ENCODE measurements around the gene TOP3B.
A peak's percentile ranks its signal among the peaks of the same experiment; 100 is the strongest.

TOP3B gene

GRCh38 chr22:21984793-21985192 is 2.2 kb upstream of the TOP3B start:
- Histone ChIP-seq H3K4me1 (peaks cover 20% of the 10 kb centered on the region), H3K27me3 (no peaks in the 10 kb centered on the region), H3K36me3 (peaks cover 13% of the 10 kb centered on the region), H3K9me3 (no peaks in the 10 kb centered on the region), H3K9ac (no peak overlapping the region), H3K4me2 (no peak overlapping the region), H3K27ac (no peak overlapping the region), H3K4me3 (no peak overlapping the region), H4K20me1 (peaks cover 23% of the 10 kb centered on the region; the same call in 1 of the 2 replicates)
- no peak for TF ChIP-seq Cebpa-rat (IDR thresholded peaks at IDR 0.05)

GRCh38 chr22:21981874-21982273 is 713 bp downstream of the TOP3B start:
- H3K4me2 ChIP-seq: peak overlapping the region; percentile 99
- H4K20me1 ChIP-seq: peaks cover 48% of the 10 kb centered on the region; the same call in 1 of the 2 replicates
- no peaks in the 10 kb centered on the region for H3K27me3 ChIP-seq
- H3K4me3 ChIP-seq: peak overlapping the region; percentile 100
- no peak for TF ChIP-seq Cebpa-rat (IDR thresholded peaks at IDR 0.05)
- peaks cover 33% of the 10 kb centered on the region for H3K36me3 ChIP-seq
- H3K27ac ChIP-seq: peak overlapping the region; percentile 95
- H3K9ac ChIP-seq: peak overlapping the region; percentile 97
- H3K9me3 ChIP-seq: no peaks in the 10 kb centered on the region
- H3K4me1 ChIP-seq: peaks cover 20% of the 10 kb centered on the region

GRCh38 chr22:21980547-21980946 is 2.0 kb downstream of the TOP3B start:
- TF ChIP-seq Cebpa-rat (IDR thresholded peaks at IDR 0.05): no peak
- Histone ChIP-seq H3K9me3 (no peaks in the 10 kb centered on the region), H3K4me1 (peaks cover 20% of the 10 kb centered on the region), H3K36me3 (peaks cover 43% of the 10 kb centered on the region), H3K4me2 (peak overlapping the region; percentile 99; the same call in 1 of the 2 replicates), H4K20me1 (peaks cover 59% of the 10 kb centered on the region; the same call in 1 of the 2 replicates), H3K27ac (no peak overlapping the region), H3K9ac (no peak overlapping the region; the same call in 1 of the 2 replicates), H3K27me3 (no peaks in the 10 kb centered on the region), H3K4me3 (no peak overlapping the region)

GRCh38 chr22:21978564-21979386 is 3.8 kb downstream of the TOP3B start:
- no peak overlapping the region for H3K27ac ChIP-seq
- H3K9me3 ChIP-seq: no peaks in the 10 kb centered on the region
- H3K36me3 ChIP-seq: peaks cover 61% of the 10 kb centered on the region
- H3K4me2 ChIP-seq: no peak overlapping the region
- H3K9ac ChIP-seq: no peak overlapping the region
- peaks cover 20% of the 10 kb centered on the region for H3K4me1 ChIP-seq
- no peak overlapping the region for H3K4me3 ChIP-seq
- no peak for TF ChIP-seq Cebpa-rat (IDR thresholded peaks at IDR 0.05)
- no peaks in the 10 kb centered on the region for H3K27me3 ChIP-seq
- H4K20me1 ChIP-seq: peaks cover 65% of the 10 kb centered on the region; the same call in 1 of the 2 replicates

- Histone ChIP-seq H3K4me3 (no peak overlapping the region), H3K27me3 (no peaks in the 10 kb centered on the region), H3K4me1 (peaks cover 24% of the 10 kb centered on the region), H3K9ac (no peak overlapping the region), H4K20me1 (peaks cover 70% of the 10 kb centered on the region), H3K36me3 (peaks cover 71% of the 10 kb centered on the region), H3K9me3 (no peaks in the 10 kb centered on the region), H3K4me2 (no peak overlapping the region), H3K27ac (no peak overlapping the region)
- TF ChIP-seq Cebpa-rat (IDR thresholded peaks at IDR 0.05): no peak
Observed at GRCh38 chr22:21977814-21978213, 4.8 kb downstream of the TOP3B start.

GRCh38 chr22:21975854-21976345 is 6.7 kb downstream of the TOP3B start:
- Histone ChIP-seq H3K4me3 (no peak overlapping the region), H3K4me1 (peaks cover 16% of the 10 kb centered on the region), H3K36me3 (peaks cover 86% of the 10 kb centered on the region), H3K4me2 (no peak overlapping the region), H4K20me1 (peaks cover 71% of the 10 kb centered on the region), H3K9me3 (no peaks in the 10 kb centered on the region), H3K27ac (no peak overlapping the region), H3K9ac (no peak overlapping the region), H3K27me3 (no peaks in the 10 kb centered on the region)
- TF ChIP-seq Cebpa-rat (IDR thresholded peaks at IDR 0.05): no peak

- H4K20me1 ChIP-seq: peaks cover 65% of the 10 kb centered on the region
- TF ChIP-seq Cebpa-rat (IDR thresholded peaks at IDR 0.05): no peak
- H3K36me3 ChIP-seq: peaks cover 88% of the 10 kb centered on the region
- H3K4me3 ChIP-seq: no peak overlapping the region
- no peak overlapping the region for H3K9ac ChIP-seq
- H3K4me2 ChIP-seq: no peak overlapping the region
- H3K4me1 ChIP-seq: peaks cover 10% of the 10 kb centered on the region
- H3K9me3 ChIP-seq: no peaks in the 10 kb centered on the region
- no peak overlapping the region for H3K27ac ChIP-seq
- H3K27me3 ChIP-seq: no peaks in the 10 kb centered on the region
Observed at GRCh38 chr22:21975273-21975672, 7.3 kb downstream of the TOP3B start.

GRCh38 chr22:21974058-21974649 is 8.4 kb downstream of the TOP3B start:
- H3K9me3 ChIP-seq: no peaks in the 10 kb centered on the region
- H4K20me1 ChIP-seq: peaks cover 58% of the 10 kb centered on the region
- H3K27ac ChIP-seq: no peak overlapping the region
- peaks cover 10% of the 10 kb centered on the region for H3K4me1 ChIP-seq
- no peaks in the 10 kb centered on the region for H3K27me3 ChIP-seq
- no peak overlapping the region for H3K4me3 ChIP-seq
- peaks cover 90% of the 10 kb centered on the region for H3K36me3 ChIP-seq
- peak overlapping the region; percentile 12; the same call in 1 of the 2 replicates for H3K9ac ChIP-seq
- TF ChIP-seq Cebpa-rat (IDR thresholded peaks at IDR 0.05): no peak
- no peak overlapping the region for H3K4me2 ChIP-seq

GRCh38 chr22:21972806-21973205 is 9.8 kb downstream of the TOP3B start:
- H3K4me3 ChIP-seq: no peak overlapping the region
- peaks cover 92% of the 10 kb centered on the region for H3K36me3 ChIP-seq
- no peak for TF ChIP-seq Cebpa-rat (IDR thresholded peaks at IDR 0.05)
- H3K4me1 ChIP-seq: peaks cover 10% of the 10 kb centered on the region
- H3K4me2 ChIP-seq: peak overlapping the region; percentile 55
- H3K9ac ChIP-seq: peak overlapping the region; percentile 55
- H3K9me3 ChIP-seq: no peaks in the 10 kb centered on the region
- H3K27ac ChIP-seq: peak overlapping the region; percentile 49
- H4K20me1 ChIP-seq: peaks cover 44% of the 10 kb centered on the region
- H3K27me3 ChIP-seq: no peaks in the 10 kb centered on the region

- H3K4me3 ChIP-seq: no peak overlapping the region
- H3K36me3 ChIP-seq: peaks cover 92% of the 10 kb centered on the region
- H3K9me3 ChIP-seq: no peaks in the 10 kb centered on the region
- no peak for TF ChIP-seq Cebpa-rat (IDR thresholded peaks at IDR 0.05)
- no peaks in the 10 kb centered on the region for H3K27me3 ChIP-seq
- peaks cover 40% of the 10 kb centered on the region for H4K20me1 ChIP-seq
- H3K9ac ChIP-seq: peak overlapping the region; percentile 55; the same call in 1 of the 2 replicates
- peak overlapping the region; percentile 55 for H3K4me2 ChIP-seq
- H3K27ac ChIP-seq: peak overlapping the region; percentile 49
- H3K4me1 ChIP-seq: peaks cover 10% of the 10 kb centered on the region
Observed at GRCh38 chr22:21972293-21972779, 10.3 kb downstream of the TOP3B start.
